Measurements from ENCODE around the gene KIF24. TPM values are rescaled to one million over a fixed set of nuclear protein-coding genes. Genes with fewer than 3 reads are reported as not detected.

The KIF24 gene
- total RNA-seq, 4 donors from 2014 or later, result 1.7 to 7.8 (median 4.6) TPM

- Histone ChIP-seq H3K27me3 (no peaks in the 10 kb centered on the region), H3K27ac (no peak overlapping the region), H3K36me3 (no peaks in the 10 kb centered on the region), H3K4me1 (peaks cover 5 to 7% of the 10 kb centered on the region in 2 donors), H3K9me3 (no peaks in the 10 kb centered on the region), H3K4me3 (replicated peaks in 1 of 3) (no peak overlapping the region)
- intact Hi-C loops (cut with DNase I), result no loop called here
- TF ChIP-seq CTCF (IDR thresholded peaks at IDR 0.05) (no peak), POLR2A (IDR thresholded peaks at IDR 0.05) (no peak)
- DNase-seq, result no peak
- 96 to 99% methylated on average over 3 of the region's 3 CpGs for WGBS, 2 donors
Measured at GRCh38 chr9:34349324-34349723, 20.3 kb upstream of the KIF24 start.

GRCh38 chr9:34347800-34348158 lies 18.7 kb upstream of the KIF24 start:
- no peaks in the 10 kb centered on the region for H3K9me3 ChIP-seq
- no peaks in the 10 kb centered on the region for H3K36me3 ChIP-seq
- intact Hi-C loops (cut with DNase I), result no loop called here
- no peak overlapping the region for H3K27ac ChIP-seq
- no peak for TF ChIP-seq POLR2A (IDR thresholded peaks at IDR 0.05)
- TF ChIP-seq CTCF (IDR thresholded peaks at IDR 0.05), result no peak
- no peaks in the 10 kb centered on the region for H3K27me3 ChIP-seq
- H3K4me3 ChIP-seq (replicated peaks in 1 of 3), result no peak overlapping the region
- no peak for DNase-seq
- peaks cover 5 to 7% of the 10 kb centered on the region in 2 donors for H3K4me1 ChIP-seq

- DNase-seq, result no peak
Measured at GRCh38 chr9:34346873-34347799, 18.1 kb upstream of the KIF24 start.

GRCh38 chr9:34343605-34344004 lies 14.5 kb upstream of the KIF24 start:
- DNase-seq, result no peak
- peaks cover 5 to 19% of the 10 kb centered on the region in 2 donors for H3K4me1 ChIP-seq
- no peaks in the 10 kb centered on the region for H3K36me3 ChIP-seq
- H3K27ac ChIP-seq, result peak overlapping the region in 2 of 3 donors; percentile 38 to 44
- H3K4me3 ChIP-seq (replicated peaks in 1 of 3), result no peak overlapping the region
- no peak for TF ChIP-seq CTCF (IDR thresholded peaks at IDR 0.05)
- TF ChIP-seq POLR2A (IDR thresholded peaks at IDR 0.05), result no peak
- H3K9me3 ChIP-seq, result no peaks in the 10 kb centered on the region
- H3K27me3 ChIP-seq, result no peaks in the 10 kb centered on the region
- intact Hi-C loops (cut with DNase I), result no loop called here
- WGBS, 2 donors, result 89 to 91% methylated on average over 1 of the region's 1 CpG

More at GRCh38 chr9:34346873-34347799, 18.1 kb upstream of the KIF24 start:
- WGBS, 2 donors, result 82 to 86% methylated on average over 15 of the region's 15 CpGs
- Histone ChIP-seq H3K27ac (no peak overlapping the region), H3K4me3 (replicated peaks in 1 of 3) (no peak overlapping the region), H3K36me3 (no peaks in the 10 kb centered on the region), H3K27me3 (no peaks in the 10 kb centered on the region), H3K9me3 (no peaks in the 10 kb centered on the region), H3K4me1 (peaks cover 5 to 12% of the 10 kb centered on the region in 2 donors)
- TF ChIP-seq CTCF (IDR thresholded peaks at IDR 0.05), result no peak
- no peak for TF ChIP-seq POLR2A (IDR thresholded peaks at IDR 0.05)
- intact Hi-C loops (cut with DNase I), result no loop called here

GRCh38 chr9:34343090-34343489 lies 14.0 kb upstream of the KIF24 start:
- peaks cover 5 to 19% of the 10 kb centered on the region in 2 donors for H3K4me1 ChIP-seq
- H3K27ac ChIP-seq, result peak overlapping the region; percentile 4 to 44 (median 38)
- H3K9me3 ChIP-seq, result no peaks in the 10 kb centered on the region
- no peaks in the 10 kb centered on the region for H3K36me3 ChIP-seq
- intact Hi-C loops (cut with DNase I), result no loop called here
- H3K4me3 ChIP-seq (replicated peaks in 1 of 3), result no peak overlapping the region
- H3K27me3 ChIP-seq, result no peaks in the 10 kb centered on the region
- 65 to 72% methylated on average over 5 of the region's 5 CpGs for WGBS, 2 donors
- TF ChIP-seq CTCF (IDR thresholded peaks at IDR 0.05), result no peak
- no peak for TF ChIP-seq POLR2A (IDR thresholded peaks at IDR 0.05)
- DNase-seq, result peak; percentile 33 to 55

All from thyroid gland (tissue), 4 donors.